SK-N-SH (cell line): ENCODE data around the gene SNX32. TPM values are rescaled to one million over a fixed set of nuclear protein-coding genes. Genes with fewer than 3 reads are reported as not detected.

Experiments
- CHD2 ChIP-seq: fragments of 150-350 bp; IDR thresholded peaks from 2 replicates; pipeline ENCODE4 v1.6.1; 2018; ENCODE audit warnings: low read length; ENCODE audit not compliant: partially characterized antibody
- ELF1 ChIP-seq: IDR thresholded peaks from 2 replicates; pipeline ENCODE4 v1.4.0; 2012
- FOXJ3 ChIP-seq: sonication (generic); formaldehyde crosslinking; IDR thresholded peaks from 2 replicates; pipeline ENCODE4 v1.5.1; 2020; ENCODE audit warnings: mild to moderate bottlenecking, missing genetic modification reagents
- FOXM1 ChIP-seq: IDR thresholded peaks from 2 replicates; pipeline ENCODE4 v1.4.0; 2012; ENCODE audit warnings: low read depth, mild to moderate bottlenecking
- GABPA ChIP-seq: IDR thresholded peaks from 2 replicates; pipeline ENCODE4 v1.4.0; 2012; ENCODE audit warnings: low read depth, mild to moderate bottlenecking
- GATA2 ChIP-seq: sonication (generic); formaldehyde crosslinking; IDR thresholded peaks from 2 replicates; pipeline ENCODE4 v1.5.0; 2020; ENCODE audit warnings: mild to moderate bottlenecking, missing genetic modification reagents
- MEF2A ChIP-seq: IDR thresholded peaks from 2 replicates; pipeline ENCODE4 v1.4.0; 2012; ENCODE audit warnings: low read depth, borderline replicate concordance
- NFIC ChIP-seq: IDR thresholded peaks from 2 replicates; pipeline ENCODE4 v1.4.0; 2012; ENCODE audit warnings: borderline replicate concordance
- NRF1 ChIP-seq: IDR thresholded peaks from 2 replicates; pipeline ENCODE4 v1.6.1; 2012; ENCODE audit warnings: low read depth, mild to moderate bottlenecking, low read length
- POLR2AphosphoS5 ChIP-seq: IDR thresholded peaks from 2 replicates; pipeline ENCODE4 v1.6.1; 2012; ENCODE audit warnings: low read depth, low read length
- RAD21 ChIP-seq: IDR thresholded peaks from 2 replicates; pipeline ENCODE4 v1.6.1; 2012; ENCODE audit warnings: mild to moderate bottlenecking, low read length
- RFX5 ChIP-seq: IDR thresholded peaks from 2 replicates; pipeline ENCODE4 v1.6.1; 2012; ENCODE audit warnings: mild to moderate bottlenecking, improper control_type of control experiment, low read length
- SMC3 ChIP-seq: IDR thresholded peaks from 2 replicates; pipeline ENCODE4 v1.6.1; 2012; ENCODE audit warnings: low read depth, low read length, improper control_type of control experiment
- TAF1 ChIP-seq: IDR thresholded peaks from 2 replicates; pipeline ENCODE4 v1.6.1; 2012; ENCODE audit warnings: low read depth, mild to moderate bottlenecking, low read length, moderate library complexity, borderline replicate concordance
- TCF12 ChIP-seq: IDR thresholded peaks from 2 replicates; pipeline ENCODE4 v1.4.0; 2012
- TEAD4 ChIP-seq: IDR thresholded peaks from 2 replicates; pipeline ENCODE4 v1.4.0; 2012; ENCODE audit warnings: mild to moderate bottlenecking, borderline replicate concordance; ENCODE audit not compliant: insufficient read depth
- polyA plus RNA-seq, 3 experiments: library from polyadenylated mRNA; depleted of rRNA; stranded (reverse); fragments of >200 nt; gene quantifications; 2 replicates each; pipeline ENCODE4 v1.2.3, GENCODE V29; 2012
- TF ChIP-seq, protein P1 (sequence below): IDR thresholded peaks from 2 replicates; pipeline ENCODE4 v1.6.1; 2012; ENCODE audit warnings: mild to moderate bottlenecking, low read depth, low read length, moderate library complexity
- TF ChIP-seq, protein P2 (sequence below): IDR thresholded peaks from 2 replicates; pipeline ENCODE4 v1.4.0; 2012; ENCODE audit warnings: low read depth
- TF ChIP-seq, protein P3 (sequence below): IDR thresholded peaks from 2 replicates; pipeline ENCODE4 v1.4.0; 2012; ENCODE audit warnings: low read depth, borderline replicate concordance
- TF ChIP-seq, protein P4 (sequence below): IDR thresholded peaks from 2 replicates; pipeline ENCODE4 v1.4.0; 2012; ENCODE audit warnings: low read depth, borderline replicate concordance
- TF ChIP-seq, protein P5 (sequence below): IDR thresholded peaks from 2 replicates; pipeline ENCODE4; 2012

Gene SNX32
- polyA plus RNA-seq, 1 of the 3 experiments (the other 2 are of a cell fraction) = 1.0 TPM

DNA sequence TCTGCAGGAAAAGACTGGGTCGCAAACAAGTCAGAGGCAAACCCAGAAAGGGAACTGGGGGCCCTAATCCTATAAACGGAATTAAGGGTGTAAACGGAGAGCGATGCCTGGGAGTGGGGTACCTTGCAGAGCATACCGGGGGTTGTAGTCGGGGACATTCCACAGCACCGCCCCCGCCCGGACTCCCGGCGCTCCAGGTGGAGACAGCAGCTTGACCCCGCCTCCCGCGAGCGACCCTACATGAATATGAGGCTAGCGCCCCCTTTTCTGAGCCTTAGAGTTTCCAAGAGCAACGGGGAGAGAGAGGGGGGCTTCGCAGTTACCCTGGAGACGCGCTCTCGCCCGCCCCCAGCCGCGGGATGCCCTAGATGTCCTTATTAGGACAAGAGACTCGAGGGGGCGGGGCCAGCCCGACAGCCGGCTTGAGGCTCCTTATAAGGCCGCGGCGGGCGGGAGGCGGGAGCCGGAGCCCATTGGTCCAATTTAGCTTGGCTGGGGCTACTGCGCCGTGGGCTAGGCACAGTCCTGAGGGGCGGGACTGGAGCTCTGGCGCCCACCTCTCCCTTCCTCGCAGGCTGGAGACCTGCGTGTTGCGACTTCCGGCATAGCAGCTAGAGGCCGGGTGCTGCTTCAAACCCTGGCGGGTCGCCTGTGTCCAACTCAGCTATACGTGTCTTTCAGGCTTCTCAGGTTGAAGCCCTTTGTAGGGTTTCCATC lies 25.5 kb downstream of the SNX32 start (continued):
- TF ChIP-seq, protein P1, sequence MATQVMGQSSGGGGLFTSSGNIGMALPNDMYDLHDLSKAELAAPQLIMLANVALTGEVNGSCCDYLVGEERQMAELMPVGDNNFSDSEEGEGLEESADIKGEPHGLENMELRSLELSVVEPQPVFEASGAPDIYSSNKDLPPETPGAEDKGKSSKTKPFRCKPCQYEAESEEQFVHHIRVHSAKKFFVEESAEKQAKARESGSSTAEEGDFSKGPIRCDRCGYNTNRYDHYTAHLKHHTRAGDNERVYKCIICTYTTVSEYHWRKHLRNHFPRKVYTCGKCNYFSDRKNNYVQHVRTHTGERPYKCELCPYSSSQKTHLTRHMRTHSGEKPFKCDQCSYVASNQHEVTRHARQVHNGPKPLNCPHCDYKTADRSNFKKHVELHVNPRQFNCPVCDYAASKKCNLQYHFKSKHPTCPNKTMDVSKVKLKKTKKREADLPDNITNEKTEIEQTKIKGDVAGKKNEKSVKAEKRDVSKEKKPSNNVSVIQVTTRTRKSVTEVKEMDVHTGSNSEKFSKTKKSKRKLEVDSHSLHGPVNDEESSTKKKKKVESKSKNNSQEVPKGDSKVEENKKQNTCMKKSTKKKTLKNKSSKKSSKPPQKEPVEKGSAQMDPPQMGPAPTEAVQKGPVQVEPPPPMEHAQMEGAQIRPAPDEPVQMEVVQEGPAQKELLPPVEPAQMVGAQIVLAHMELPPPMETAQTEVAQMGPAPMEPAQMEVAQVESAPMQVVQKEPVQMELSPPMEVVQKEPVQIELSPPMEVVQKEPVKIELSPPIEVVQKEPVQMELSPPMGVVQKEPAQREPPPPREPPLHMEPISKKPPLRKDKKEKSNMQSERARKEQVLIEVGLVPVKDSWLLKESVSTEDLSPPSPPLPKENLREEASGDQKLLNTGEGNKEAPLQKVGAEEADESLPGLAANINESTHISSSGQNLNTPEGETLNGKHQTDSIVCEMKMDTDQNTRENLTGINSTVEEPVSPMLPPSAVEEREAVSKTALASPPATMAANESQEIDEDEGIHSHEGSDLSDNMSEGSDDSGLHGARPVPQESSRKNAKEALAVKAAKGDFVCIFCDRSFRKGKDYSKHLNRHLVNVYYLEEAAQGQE = peak; percentile 16; the same call in 1 of the 2 replicates
- no peak for TF ChIP-seq MEF2A
- TF ChIP-seq TCF12 = no peak
- peak; percentile 83 for TF ChIP-seq TAF1
- TF ChIP-seq GABPA = peak; percentile 60; the same call in 1 of the 2 replicates
- TF ChIP-seq, protein P2, sequence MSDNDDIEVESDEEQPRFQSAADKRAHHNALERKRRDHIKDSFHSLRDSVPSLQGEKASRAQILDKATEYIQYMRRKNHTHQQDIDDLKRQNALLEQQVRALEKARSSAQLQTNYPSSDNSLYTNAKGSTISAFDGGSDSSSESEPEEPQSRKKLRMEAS = peak; percentile 56
- TF ChIP-seq, protein P3, sequence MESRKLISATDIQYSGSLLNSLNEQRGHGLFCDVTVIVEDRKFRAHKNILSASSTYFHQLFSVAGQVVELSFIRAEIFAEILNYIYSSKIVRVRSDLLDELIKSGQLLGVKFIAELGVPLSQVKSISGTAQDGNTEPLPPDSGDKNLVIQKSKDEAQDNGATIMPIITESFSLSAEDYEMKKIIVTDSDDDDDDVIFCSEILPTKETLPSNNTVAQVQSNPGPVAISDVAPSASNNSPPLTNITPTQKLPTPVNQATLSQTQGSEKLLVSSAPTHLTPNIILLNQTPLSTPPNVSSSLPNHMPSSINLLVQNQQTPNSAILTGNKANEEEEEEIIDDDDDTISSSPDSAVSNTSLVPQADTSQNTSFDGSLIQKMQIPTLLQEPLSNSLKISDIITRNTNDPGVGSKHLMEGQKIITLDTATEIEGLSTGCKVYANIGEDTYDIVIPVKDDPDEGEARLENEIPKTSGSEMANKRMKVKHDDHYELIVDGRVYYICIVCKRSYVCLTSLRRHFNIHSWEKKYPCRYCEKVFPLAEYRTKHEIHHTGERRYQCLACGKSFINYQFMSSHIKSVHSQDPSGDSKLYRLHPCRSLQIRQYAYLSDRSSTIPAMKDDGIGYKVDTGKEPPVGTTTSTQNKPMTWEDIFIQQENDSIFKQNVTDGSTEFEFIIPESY = no peak
- TF ChIP-seq RFX5 = no peak
- TF ChIP-seq NFIC = no peak
- TF ChIP-seq POLR2AphosphoS5 = peak; percentile 74
- TF ChIP-seq, protein P4, sequence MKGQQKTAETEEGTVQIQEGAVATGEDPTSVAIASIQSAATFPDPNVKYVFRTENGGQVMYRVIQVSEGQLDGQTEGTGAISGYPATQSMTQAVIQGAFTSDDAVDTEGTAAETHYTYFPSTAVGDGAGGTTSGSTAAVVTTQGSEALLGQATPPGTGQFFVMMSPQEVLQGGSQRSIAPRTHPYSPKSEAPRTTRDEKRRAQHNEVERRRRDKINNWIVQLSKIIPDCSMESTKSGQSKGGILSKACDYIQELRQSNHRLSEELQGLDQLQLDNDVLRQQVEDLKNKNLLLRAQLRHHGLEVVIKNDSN = no peak
- no peak for TF ChIP-seq SMC3
- no peak for TF ChIP-seq FOXJ3 (CRISPR knock-in tag)
- no peak for TF ChIP-seq FOXM1
- TF ChIP-seq CHD2 = no peak
- no peak for TF ChIP-seq GATA2 (CRISPR knock-in tag)
- no peak for TF ChIP-seq RAD21
- TF ChIP-seq NRF1 = peak; percentile 37
- TF ChIP-seq, protein P5, sequence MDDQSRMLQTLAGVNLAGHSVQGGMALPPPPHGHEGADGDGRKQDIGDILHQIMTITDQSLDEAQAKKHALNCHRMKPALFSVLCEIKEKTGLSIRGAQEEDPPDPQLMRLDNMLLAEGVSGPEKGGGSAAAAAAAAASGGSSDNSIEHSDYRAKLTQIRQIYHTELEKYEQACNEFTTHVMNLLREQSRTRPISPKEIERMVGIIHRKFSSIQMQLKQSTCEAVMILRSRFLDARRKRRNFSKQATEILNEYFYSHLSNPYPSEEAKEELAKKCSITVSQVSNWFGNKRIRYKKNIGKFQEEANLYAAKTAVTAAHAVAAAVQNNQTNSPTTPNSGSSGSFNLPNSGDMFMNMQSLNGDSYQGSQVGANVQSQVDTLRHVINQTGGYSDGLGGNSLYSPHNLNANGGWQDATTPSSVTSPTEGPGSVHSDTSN = no peak
- TF ChIP-seq TEAD4 = no peak
- peak; percentile 66 for TF ChIP-seq ELF1
